IMR-90 (cell line): ENCODE data around the gene FBXO31. TPM values are rescaled to one million over a fixed set of nuclear protein-coding genes. Genes with fewer than 3 reads are reported as not detected.

ENCODE experiments used
- ATAC-seq: fragments of 200-7000 bp; cut with Tn5 transposase; 2 replicates; pipeline ENCODE4 v1.9.1; 2020; ENCODE audit warnings: low read depth, mild to moderate bottlenecking, moderate library complexity
- BruUV-seq: library from RNA; stranded (reverse); fragments of 400-500 nt; replicated peaks from 2 replicates; lab custom pipeline; 2021; lab: Mats Ljungman, UMichigan
- CTCF ChIA-PET: fragments of 300-600 bp; formaldehyde crosslinking; extraction: SDS; loops from one replicate; lab custom pipeline; 2021; ENCODE audit warnings: antibody characterized with exemption; lab: Yijun Ruan, JAX
- POLR2A ChIA-PET: fragments of 300-600 bp; sonication (Branson Sonifier 250); formaldehyde crosslinking; loops from one replicate; lab custom pipeline; 2022; ENCODE audit warnings: antibody characterized with exemption; ENCODE audit not compliant: unreplicated experiment; lab: Charles Lee
- DNase-seq: peaks from one replicate; pipeline ENCODE4 v3.0.0; 2013
- H2AFZ ChIP-seq: replicated peaks from 2 replicates; pipeline ENCODE3; 2013; ENCODE audit warnings: low read length, mild to moderate bottlenecking; ENCODE audit not compliant: poor library complexity
- H2AK5ac ChIP-seq: 2 replicates; pipeline ENCODE4 v1.6.1; 2013; ENCODE audit warnings: low read depth, low read length, inconsistent platforms
- H2AK9ac ChIP-seq: replicated peaks from 2 replicates; pipeline ENCODE3; 2013; ENCODE audit warnings: mild to moderate bottlenecking, low read depth, low read length, moderate library complexity; ENCODE audit not compliant: poor library complexity
- H2BK120ac ChIP-seq: 2 replicates; pipeline ENCODE4 v1.6.1; 2013; ENCODE audit warnings: low read depth, low read length, inconsistent platforms
- H2BK15ac ChIP-seq: 3 replicates; pipeline ENCODE4 v1.6.1; 2013; ENCODE audit warnings: low read depth, low read length, inconsistent platforms
- H2BK20ac ChIP-seq: 2 replicates; pipeline ENCODE4 v1.6.1; 2013; ENCODE audit warnings: low read depth, mild to moderate bottlenecking, inconsistent platforms, low read length, moderate library complexity
- H2BK5ac ChIP-seq: 2 replicates; pipeline ENCODE4 v1.6.1; 2013; ENCODE audit warnings: mild to moderate bottlenecking, low read depth, low read length, inconsistent platforms; ENCODE audit not compliant: poor library complexity, severe bottlenecking
- H3K14ac ChIP-seq: replicated peaks from 2 replicates; pipeline ENCODE4 v1.6.1; 2013; ENCODE audit warnings: low read depth, low read length, inconsistent platforms
- H3K18ac ChIP-seq: 2 replicates; pipeline ENCODE4 v1.6.1; 2013; ENCODE audit warnings: low read depth, low read length, control low read depth
- H3K23ac ChIP-seq: 2 replicates; pipeline ENCODE4 v1.6.1; 2013; ENCODE audit warnings: low read depth, low read length, inconsistent platforms
- H3K27ac ChIP-seq: 2 replicates; pipeline ENCODE4 v1.5.1; 2013; ENCODE audit warnings: mild to moderate bottlenecking, control low read depth, low read length; ENCODE audit not compliant: insufficient read depth
- H3K27me3 ChIP-seq: 2 replicates; pipeline ENCODE4 v1.6.1; 2013; ENCODE audit warnings: low read length; ENCODE audit not compliant: control insufficient read depth, insufficient read depth
- H3K36me3 ChIP-seq: 2 replicates; pipeline ENCODE4 v1.6.1; 2013; ENCODE audit warnings: low read length, mixed read lengths; ENCODE audit not compliant: control insufficient read depth, insufficient read depth
- H3K4ac ChIP-seq: 2 replicates; pipeline ENCODE4 v1.6.1; 2013; ENCODE audit warnings: low read depth, low read length, inconsistent platforms
- H3K4me1 ChIP-seq: 2 replicates; pipeline ENCODE4 v1.6.1; 2013; ENCODE audit warnings: low read length, mixed read lengths; ENCODE audit not compliant: control insufficient read depth, insufficient read depth
- H3K4me2 ChIP-seq: 2 replicates; pipeline ENCODE4 v1.6.1; 2013; ENCODE audit warnings: low read depth, mild to moderate bottlenecking, control low read depth, low read length, moderate library complexity
- H3K4me3 ChIP-seq: 2 replicates; pipeline ENCODE4 v1.5.1; 2013; ENCODE audit warnings: low read depth, mild to moderate bottlenecking, control low read depth, low read length, moderate library complexity; ENCODE audit not compliant: insufficient read depth
- H3K56ac ChIP-seq: 2 replicates; pipeline ENCODE4 v1.6.1; 2013; ENCODE audit warnings: low read length, inconsistent platforms; ENCODE audit not compliant: insufficient read depth; ENCODE audit errors: extremely low read depth
- H3K79me1 ChIP-seq, 2 experiments: 2 replicates each; pipeline ENCODE4 v1.6.1; 2013; ENCODE audit warnings: low read length in 2 of 2, inconsistent platforms in 1 of 2, low read depth in 1 of 2
- H3K9ac ChIP-seq: 2 replicates; pipeline ENCODE4 v1.6.1; 2013; ENCODE audit warnings: low read depth, low read length, control low read depth
- H3K9me1 ChIP-seq: 2 replicates; pipeline ENCODE4 v1.6.1; 2013; ENCODE audit warnings: low read length, inconsistent platforms; ENCODE audit not compliant: insufficient read depth
- H3K9me3 ChIP-seq: 2 replicates; pipeline ENCODE4 v1.6.1; 2013; ENCODE audit warnings: low read length; ENCODE audit not compliant: control insufficient read depth, insufficient read depth
- H4K20me1 ChIP-seq: 2 replicates; pipeline ENCODE4 v1.6.1; 2013; ENCODE audit warnings: low read length, inconsistent platforms; ENCODE audit not compliant: insufficient read depth
- H4K5ac ChIP-seq: 2 replicates; pipeline ENCODE4 v1.6.1; 2013; ENCODE audit warnings: mild to moderate bottlenecking, low read depth, low read length, control low read depth
- H4K8ac ChIP-seq, 2 experiments: 2 replicates each; pipeline ENCODE4 v1.6.1; 2013; ENCODE audit warnings: low read depth in 2 of 2, low read length in 2 of 2, control low read depth in 1 of 2, inconsistent platforms in 1 of 2
- H4K91ac ChIP-seq: 2 replicates; pipeline ENCODE4 v1.6.1; 2013; ENCODE audit warnings: low read depth, low read length, inconsistent platforms; ENCODE audit not compliant: insufficient read depth
- BHLHE40 ChIP-seq: fragments of 150-350 bp; IDR thresholded peaks from 2 replicates; pipeline ENCODE4 v1.6.1; 2016; ENCODE audit warnings: mild to moderate bottlenecking, low read depth, low read length
- CEBPB ChIP-seq: IDR thresholded peaks from 2 replicates; pipeline ENCODE4 v1.6.1; 2012; ENCODE audit warnings: low read depth, low read length, improper control_type of control experiment
- CHD1 ChIP-seq: IDR thresholded peaks from 2 replicates; pipeline ENCODE4 v1.6.1; 2012; ENCODE audit warnings: low read depth, low read length, improper control_type of control experiment
- ELK1 ChIP-seq: fragments of 150-350 bp; IDR thresholded peaks from 2 replicates; pipeline ENCODE4 v1.6.1; 2016; ENCODE audit warnings: low read depth, mild to moderate bottlenecking, low read length, moderate library complexity, borderline replicate concordance
- FOS ChIP-seq: fragments of 150-350 bp; IDR thresholded peaks from 2 replicates; pipeline ENCODE4 v1.6.1; 2016; ENCODE audit warnings: low read depth, low read length
- MAZ ChIP-seq: IDR thresholded peaks from 2 replicates; pipeline ENCODE4 v1.6.1; 2012; ENCODE audit warnings: low read depth, mild to moderate bottlenecking, low read length, improper control_type of control experiment, moderate library complexity, borderline replicate concordance
- MXI1 ChIP-seq: IDR thresholded peaks from 2 replicates; pipeline ENCODE4 v1.6.1; 2012; ENCODE audit warnings: low read depth, mild to moderate bottlenecking, low read length, moderate library complexity, borderline replicate concordance
- RCOR1 ChIP-seq: IDR thresholded peaks from 2 replicates; pipeline ENCODE4 v1.6.1; 2012; ENCODE audit warnings: mild to moderate bottlenecking, low read length, improper control_type of control experiment; ENCODE audit not compliant: insufficient replicate concordance
- SMC3 ChIP-seq: fragments of 150-350 bp; IDR thresholded peaks from 2 replicates; pipeline ENCODE4 v1.6.1; 2016; ENCODE audit warnings: low read depth, mild to moderate bottlenecking, antibody characterized with exemption, low read length, moderate library complexity
- USF2 ChIP-seq: fragments of 150-350 bp; IDR thresholded peaks from 2 replicates; pipeline ENCODE4 v1.6.1; 2017; ENCODE audit warnings: mild to moderate bottlenecking, antibody characterized with exemption, low read length, low read depth
- WGBS, 2 experiments: methylation state at CpG; one replicate each; pipeline versions ENCODE4 v1.1.5 to v1.1.7; 2013; ENCODE audit warnings: missing lambda C conversion rate in 2 of 2; ENCODE audit not compliant: insufficient read length in 1 of 2; ENCODE audit errors: extremely low coverage in 2 of 2; 5-methylcytosine and 5-hydroxymethylcytosine counted together
- dilution Hi-C: fragments of 300-500 bp; cut with HindIII; formaldehyde crosslinking; loops from one replicate; pipeline ENCODE4 v1.14.3; 2018; ENCODE audit warnings: low sequenced_read_pairs; ENCODE audit not compliant: unreplicated experiment
- in situ Hi-C: fragments of 300-500 bp; cut with MboI; formaldehyde crosslinking; loops from 3 replicates; pipeline ENCODE4 v1.14.3; 2019; ENCODE audit warnings: low sequenced_read_pairs, inconsistent platforms, mixed read lengths
- intact Hi-C: fragments of 100-400 bp; cut with micrococcal nuclease; formaldehyde crosslinking; loops from 2 replicates; pipeline ENCODE4 v1.10.0; 2022
- polyA plus RNA-seq, 3 experiments: library from polyadenylated mRNA; depleted of rRNA; stranded (reverse); fragments of >200 nt; gene quantifications; 2 replicates each; pipeline ENCODE4 v1.2.3, GENCODE V29; 2012; ENCODE audit warnings: low replicate concordance in 1 of 3
- total RNA-seq: library from RNA; depleted of rRNA; stranded (reverse); fragments of >200 nt; gene quantifications from 2 replicates; pipeline ENCODE4 v1.2.3, GENCODE V29; 2012
- TF ChIP-seq, protein P1 (sequence below): conservative IDR thresholded peaks from 2 replicates; pipeline ENCODE4 v1.5.1; 2012; ENCODE audit warnings: mild to moderate bottlenecking, low read depth, low read length, improper control_type of control experiment

The FBXO31 gene
- total and polyA plus RNA-seq, 2 of the 4 experiments (the other 2 are of a cell fraction): 10.4 to 16.9 TPM

DNA sequence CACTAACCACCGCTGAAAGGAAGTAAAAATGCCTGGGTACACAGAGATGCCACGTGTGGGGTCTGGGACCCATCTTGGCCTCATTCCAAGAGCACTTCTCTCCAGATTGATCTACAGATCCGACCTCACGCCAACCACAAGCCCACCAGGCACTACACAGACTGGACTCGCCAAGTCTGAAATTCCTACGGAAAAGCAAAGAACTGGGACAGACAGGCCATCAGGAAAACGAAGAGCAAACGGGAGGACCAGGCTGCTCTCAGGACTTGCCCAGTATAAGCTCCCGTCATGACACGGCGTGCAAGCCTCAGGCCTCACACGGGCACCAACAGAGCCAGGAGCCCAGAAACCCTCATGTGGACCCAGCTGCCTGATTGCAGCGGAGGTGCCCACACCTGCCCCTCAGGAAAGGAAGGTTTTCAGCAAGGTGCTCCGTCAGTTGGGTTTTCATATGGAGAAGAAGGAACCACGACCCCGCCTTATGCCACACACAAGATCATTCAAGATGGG lies 46.3 kb downstream of the FBXO31 start:
- H3K9ac ChIP-seq: no peak overlapping the region
- no peak overlapping the region for H3K27ac ChIP-seq
- no TSS peak for BruUV-seq
- no peak overlapping the region for H3K4me2 ChIP-seq
- H2BK15ac ChIP-seq: no peak overlapping the region
- no peak overlapping the region for H4K8ac ChIP-seq
- no peak overlapping the region for H2BK20ac ChIP-seq
- H4K20me1 ChIP-seq: peaks cover 3% of the 10 kb centered on the region; the same call in 1 of the 2 replicates
- H3K9me1 ChIP-seq: no peaks in the 10 kb centered on the region; the same call in 1 of the 2 replicates
- H3K4ac ChIP-seq: no peak overlapping the region
- in situ Hi-C loops (no loop called here), intact Hi-C loops (no loop called here), dilution Hi-C loops (no loop called here)
- whole genome bisulfite sequencing, 2 experiments: 80% methylated on average over 4 of the region's 16 CpGs; no CpG with 5 or more reads in 1 of the 2 experiments
- ChIA-PET POLR2A (no interaction called here), CTCF (no interaction called here)
- H3K27me3 ChIP-seq: no peaks in the 10 kb centered on the region
- H3K36me3 ChIP-seq: peaks cover 40% of the 10 kb centered on the region
- DNase-seq (no peak), ATAC-seq (no peak)
- H2BK5ac ChIP-seq: no peak overlapping the region
- no peak overlapping the region for H2AK5ac ChIP-seq
- H4K91ac ChIP-seq: no peak overlapping the region
- H3K79me1 ChIP-seq: peaks cover 3 to 31% of the 10 kb centered on the region in 2 experiments
- no peak overlapping the region for H3K18ac ChIP-seq
- H3K4me3 ChIP-seq: no peak overlapping the region
- no peak overlapping the region for H4K5ac ChIP-seq
- no peak for TF ChIP-seq ELK1
- no peak for TF ChIP-seq MXI1
- no peak for TF ChIP-seq CHD1
- no peak for TF ChIP-seq USF2
- TF ChIP-seq CEBPB: no peak
- no peak for TF ChIP-seq FOS
- TF ChIP-seq, protein P1, sequence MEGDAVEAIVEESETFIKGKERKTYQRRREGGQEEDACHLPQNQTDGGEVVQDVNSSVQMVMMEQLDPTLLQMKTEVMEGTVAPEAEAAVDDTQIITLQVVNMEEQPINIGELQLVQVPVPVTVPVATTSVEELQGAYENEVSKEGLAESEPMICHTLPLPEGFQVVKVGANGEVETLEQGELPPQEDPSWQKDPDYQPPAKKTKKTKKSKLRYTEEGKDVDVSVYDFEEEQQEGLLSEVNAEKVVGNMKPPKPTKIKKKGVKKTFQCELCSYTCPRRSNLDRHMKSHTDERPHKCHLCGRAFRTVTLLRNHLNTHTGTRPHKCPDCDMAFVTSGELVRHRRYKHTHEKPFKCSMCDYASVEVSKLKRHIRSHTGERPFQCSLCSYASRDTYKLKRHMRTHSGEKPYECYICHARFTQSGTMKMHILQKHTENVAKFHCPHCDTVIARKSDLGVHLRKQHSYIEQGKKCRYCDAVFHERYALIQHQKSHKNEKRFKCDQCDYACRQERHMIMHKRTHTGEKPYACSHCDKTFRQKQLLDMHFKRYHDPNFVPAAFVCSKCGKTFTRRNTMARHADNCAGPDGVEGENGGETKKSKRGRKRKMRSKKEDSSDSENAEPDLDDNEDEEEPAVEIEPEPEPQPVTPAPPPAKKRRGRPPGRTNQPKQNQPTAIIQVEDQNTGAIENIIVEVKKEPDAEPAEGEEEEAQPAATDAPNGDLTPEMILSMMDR: no peak
- TF ChIP-seq RCOR1: no peak
- TF ChIP-seq MAZ: no peak
- TF ChIP-seq SMC3: no peak
- TF ChIP-seq BHLHE40: no peak
- H3K9me3 ChIP-seq: no peaks in the 10 kb centered on the region
- H3K4me1 ChIP-seq: peaks cover 3% of the 10 kb centered on the region; the same call in 1 of the 2 replicates
- no peak overlapping the region for H2AK9ac ChIP-seq
- no peak overlapping the region for H3K56ac ChIP-seq
- H2AFZ ChIP-seq: no peak overlapping the region
- H2BK120ac ChIP-seq: no peak overlapping the region
- no peak overlapping the region for H3K14ac ChIP-seq
- no peak overlapping the region for H3K23ac ChIP-seq
